Subcutaneous abdominal adipose tissue (tissue), 5 donors: ENCODE data around the gene CCSER1.

Source experiments
- H3K27ac ChIP-seq: one replicate; pipeline ENCODE4 v1.7.0; 2013; ENCODE audit warnings: low read depth, mild to moderate bottlenecking, inconsistent platforms, low read length, moderate library complexity
- H3K27me3 ChIP-seq, 5 donors: one replicate each; pipeline ENCODE4 v1.7.0; 2013; ENCODE audit warnings: low read length in 5 of 5, inconsistent platforms in 1 of 5; ENCODE audit not compliant: control insufficient read depth in 5 of 5, insufficient read depth in 4 of 5
- H3K36me3 ChIP-seq, 5 donors: one replicate each; pipeline ENCODE4 v1.7.0; 2013; ENCODE audit warnings: low read length in 5 of 5; ENCODE audit not compliant: control insufficient read depth in 5 of 5, insufficient read depth in 5 of 5
- H3K4me1 ChIP-seq, 5 donors: one replicate each; pipeline ENCODE4 v1.7.0; 2013; ENCODE audit warnings: low read length in 5 of 5, mild to moderate bottlenecking in 3 of 5, moderate library complexity in 1 of 5; ENCODE audit not compliant: control insufficient read depth in 5 of 5, insufficient read depth in 5 of 5
- H3K4me3 ChIP-seq, 5 donors: one replicate each; pipeline ENCODE4 v1.7.0; 2013; ENCODE audit warnings: low read length in 5 of 5, low read depth in 1 of 5
- H3K9ac ChIP-seq, 5 donors: one replicate each; pipeline ENCODE4 v1.7.0; 2013; ENCODE audit warnings: low read length in 5 of 5, mild to moderate bottlenecking in 4 of 5, moderate library complexity in 3 of 5
- H3K9me3 ChIP-seq, 5 donors: one replicate each; pipeline ENCODE4 v1.7.0; 2013; ENCODE audit warnings: low read length in 5 of 5; ENCODE audit not compliant: control insufficient read depth in 5 of 5
- donor health status: healthy.
- donor health status: healthy.
- donor health status: healthy.
- donor health status: healthy.
- donor health status: healthy.

The CCSER1 gene

GRCh38 chr4:91037951-91038350 lies 910.8 kb downstream of the CCSER1 start:
- no peaks in the 10 kb centered on the region for H3K9me3 ChIP-seq
- no peak overlapping the region for H3K4me3 ChIP-seq
- H3K27ac ChIP-seq, result no peak overlapping the region
- no peaks in the 10 kb centered on the region for H3K36me3 ChIP-seq
- H3K9ac ChIP-seq, result no peak overlapping the region
- H3K27me3 ChIP-seq, result no peaks in the 10 kb centered on the region
- no peaks in the 10 kb centered on the region for H3K4me1 ChIP-seq

DNA sequence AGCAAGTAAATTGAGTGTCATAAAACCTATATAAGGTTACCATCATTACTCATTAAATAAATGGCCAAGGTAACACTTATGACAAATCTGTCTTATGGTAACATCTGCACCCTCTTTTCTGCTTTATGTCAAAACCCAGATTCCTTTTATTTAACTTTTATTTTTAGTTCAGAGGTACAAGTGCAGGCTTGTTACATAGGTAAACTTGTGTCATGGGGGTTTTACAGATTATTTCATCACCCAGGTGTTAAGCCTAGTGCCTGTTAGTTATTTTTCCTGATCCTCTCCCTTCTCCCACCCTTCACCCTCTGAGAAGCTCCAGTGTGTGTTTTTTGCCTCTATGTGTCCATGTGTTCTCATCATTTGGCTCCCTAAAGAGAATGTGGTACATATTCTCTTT lies 930.7 kb downstream of the CCSER1 start:
- Histone ChIP-seq H3K9me3 (peaks cover 0 to 5% (median 2%) of the 10 kb centered on the region in 5 donors), H3K27ac (no peak overlapping the region), H3K9ac (no peak overlapping the region), H3K4me3 (no peak overlapping the region), H3K27me3 (no peaks in the 10 kb centered on the region), H3K36me3 (no peaks in the 10 kb centered on the region), H3K4me1 (no peaks in the 10 kb centered on the region)

DNA sequence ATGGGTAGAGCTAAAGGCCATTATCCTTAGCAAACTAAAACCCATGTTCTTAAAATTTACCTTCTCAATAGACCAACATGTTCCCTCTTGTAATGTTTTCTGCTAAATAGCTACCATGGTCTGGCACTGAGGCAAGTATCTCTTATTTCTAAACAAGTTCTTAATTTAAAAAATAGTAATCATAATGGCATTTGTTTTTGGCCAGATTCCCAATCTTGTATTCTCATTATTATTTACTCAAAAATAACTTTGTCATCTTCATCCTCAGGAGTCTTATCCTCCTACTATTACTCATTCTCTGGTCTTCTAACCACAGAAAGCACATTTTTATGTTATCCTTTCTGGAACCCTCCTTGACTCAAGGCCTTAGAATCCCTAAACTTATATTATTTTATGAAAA lies 931.2 kb downstream of the CCSER1 start:
- Histone ChIP-seq H3K27ac (no peak overlapping the region), H3K36me3 (no peaks in the 10 kb centered on the region), H3K9me3 (peaks cover 0 to 5% (median 2%) of the 10 kb centered on the region in 5 donors), H3K27me3 (no peaks in the 10 kb centered on the region), H3K4me3 (no peak overlapping the region), H3K4me1 (no peaks in the 10 kb centered on the region), H3K9ac (no peak overlapping the region)

GRCh38 chr4:91064157-91064853 lies 937.1 kb downstream of the CCSER1 start:
- H3K9ac ChIP-seq, result peak overlapping the region in 1 of 5 donors; percentile 23
- H3K36me3 ChIP-seq, result no peaks in the 10 kb centered on the region
- H3K4me1 ChIP-seq, result peaks cover 0 to 13% (median 6%) of the 10 kb centered on the region in 5 donors
- no peak overlapping the region for H3K4me3 ChIP-seq
- no peak overlapping the region for H3K27ac ChIP-seq
- H3K9me3 ChIP-seq, result no peaks in the 10 kb centered on the region
- H3K27me3 ChIP-seq, result no peaks in the 10 kb centered on the region

GRCh38 chr4:91065117-91065516 lies 937.9 kb downstream of the CCSER1 start:
- no peak overlapping the region for H3K9ac ChIP-seq
- H3K4me1 ChIP-seq, result peaks cover 0 to 13% (median 6%) of the 10 kb centered on the region in 5 donors
- no peaks in the 10 kb centered on the region for H3K36me3 ChIP-seq
- no peak overlapping the region for H3K27ac ChIP-seq
- no peaks in the 10 kb centered on the region for H3K9me3 ChIP-seq
- H3K27me3 ChIP-seq, result no peaks in the 10 kb centered on the region
- H3K4me3 ChIP-seq, result no peak overlapping the region

GRCh38 chr4:91070736-91071135 lies 943.5 kb downstream of the CCSER1 start:
- H3K4me3 ChIP-seq, result no peak overlapping the region
- no peaks in the 10 kb centered on the region for H3K4me1 ChIP-seq
- no peaks in the 10 kb centered on the region for H3K36me3 ChIP-seq
- no peak overlapping the region for H3K27ac ChIP-seq
- no peaks in the 10 kb centered on the region for H3K9me3 ChIP-seq
- H3K27me3 ChIP-seq, result no peaks in the 10 kb centered on the region
- no peak overlapping the region for H3K9ac ChIP-seq

- Histone ChIP-seq H3K4me1 (no peaks in the 10 kb centered on the region), H3K36me3 (no peaks in the 10 kb centered on the region), H3K4me3 (no peak overlapping the region), H3K9ac (no peak overlapping the region), H3K27ac (no peak overlapping the region), H3K27me3 (no peaks in the 10 kb centered on the region), H3K9me3 (peaks cover 0 to 4% (median 0%) of the 10 kb centered on the region in 5 donors)
Measured at GRCh38 chr4:91076147-91076546, 949.0 kb downstream of the CCSER1 start.

GRCh38 chr4:91085961-91086360 lies 958.8 kb downstream of the CCSER1 start:
- Histone ChIP-seq H3K27ac (no peak overlapping the region), H3K9me3 (no peaks in the 10 kb centered on the region), H3K9ac (no peak overlapping the region), H3K4me3 (no peak overlapping the region), H3K4me1 (no peaks in the 10 kb centered on the region), H3K36me3 (no peaks in the 10 kb centered on the region), H3K27me3 (no peaks in the 10 kb centered on the region)

GRCh38 chr4:91087743-91088142 lies 960.5 kb downstream of the CCSER1 start:
- Histone ChIP-seq H3K36me3 (no peaks in the 10 kb centered on the region), H3K4me1 (no peaks in the 10 kb centered on the region), H3K27me3 (no peaks in the 10 kb centered on the region), H3K4me3 (no peak overlapping the region), H3K9ac (no peak overlapping the region), H3K27ac (no peak overlapping the region), H3K9me3 (no peaks in the 10 kb centered on the region)

DNA sequence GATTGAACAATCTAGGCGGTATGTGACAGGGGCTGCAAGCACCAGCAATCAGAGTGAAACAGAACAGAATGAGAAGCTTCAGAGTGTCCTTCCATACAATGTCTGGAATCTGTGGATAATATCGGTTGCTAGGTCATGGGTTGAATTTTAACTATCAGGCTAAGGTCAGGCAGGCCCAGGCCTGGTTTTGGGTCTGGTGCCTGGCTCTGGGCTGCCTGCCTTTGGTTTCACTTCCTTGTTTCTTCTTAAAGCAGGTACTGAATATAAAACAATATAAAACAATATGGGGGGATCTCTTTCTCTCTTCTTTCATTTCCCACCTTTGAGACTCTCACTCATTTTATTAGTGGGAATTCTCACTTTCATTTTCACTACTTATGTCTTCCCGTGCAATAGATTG lies 962.0 kb downstream of the CCSER1 start:
- H3K27me3 ChIP-seq, result no peaks in the 10 kb centered on the region
- no peak overlapping the region for H3K27ac ChIP-seq
- peaks cover 0 to under 1% (median 0%) of the 10 kb centered on the region in 5 donors for H3K9me3 ChIP-seq
- H3K36me3 ChIP-seq, result no peaks in the 10 kb centered on the region
- H3K4me1 ChIP-seq, result no peaks in the 10 kb centered on the region
- no peak overlapping the region for H3K4me3 ChIP-seq
- H3K9ac ChIP-seq, result no peak overlapping the region
